C4-2B (cell line): ENCODE measurements around the gene PROSER2.

ENCODE experiments used
- H3K27ac ChIP-seq: fragments of 450-650 bp; 2 replicates; pipeline ENCODE4 v1.5.1; 2017
- CTCF ChIP-seq: fragments of 450-650 bp; conservative IDR thresholded peaks from 2 replicates; pipeline ENCODE4 v1.5.1; 2017; ENCODE audit warnings: mild to moderate bottlenecking
- ZFX ChIP-seq: fragments of 450-650 bp; IDR thresholded peaks from 2 replicates; pipeline ENCODE4 v1.6.1; 2017

Gene PROSER2

GRCh38 chr10:11837372-11838161, 14.4 kb downstream of the PROSER2 start:
- H3K27ac ChIP-seq: no peak overlapping the region
- no peak for TF ChIP-seq CTCF
- no peak for TF ChIP-seq ZFX

GRCh38 chr10:11838298-11838852, 15.2 kb downstream of the PROSER2 start:
- TF ChIP-seq CTCF (no peak), ZFX (no peak)
- no peak overlapping the region for H3K27ac ChIP-seq

GRCh38 chr10:11841375-11841774, 18.2 kb downstream of the PROSER2 start:
- TF ChIP-seq CTCF (no peak), ZFX (no peak)
- H3K27ac ChIP-seq: no peak overlapping the region

GRCh38 chr10:11842411-11842810, 19.3 kb downstream of the PROSER2 start:
- TF ChIP-seq ZFX: no peak
- no peak for TF ChIP-seq CTCF

GRCh38 chr10:11845113-11845512, 22.0 kb downstream of the PROSER2 start:
- TF ChIP-seq CTCF (no peak), ZFX (no peak)
- no peak overlapping the region for H3K27ac ChIP-seq

More at GRCh38 chr10:11842411-11842810, 19.3 kb downstream of the PROSER2 start:
- no peak overlapping the region for H3K27ac ChIP-seq

- TF ChIP-seq ZFX (no peak), CTCF (no peak)
- H3K27ac ChIP-seq: no peak overlapping the region
Measured at GRCh38 chr10:11846542-11846941, 23.4 kb downstream of the PROSER2 start.

GRCh38 chr10:11849277-11849676, 26.1 kb downstream of the PROSER2 start:
- TF ChIP-seq ZFX (no peak), CTCF (no peak)
- H3K27ac ChIP-seq: no peak overlapping the region
